GM19397 (cell line): ENCODE measurements around the gene FAM177B.

Source experiments
- ATAC-seq: cut with Tn5 transposase; IDR thresholded peaks from one replicate; pipeline ENCODE4 v1.9.1; 2021; ENCODE audit warnings: mild to moderate bottlenecking, moderate library complexity; ENCODE audit not compliant: unreplicated experiment

The FAM177B gene

DNA sequence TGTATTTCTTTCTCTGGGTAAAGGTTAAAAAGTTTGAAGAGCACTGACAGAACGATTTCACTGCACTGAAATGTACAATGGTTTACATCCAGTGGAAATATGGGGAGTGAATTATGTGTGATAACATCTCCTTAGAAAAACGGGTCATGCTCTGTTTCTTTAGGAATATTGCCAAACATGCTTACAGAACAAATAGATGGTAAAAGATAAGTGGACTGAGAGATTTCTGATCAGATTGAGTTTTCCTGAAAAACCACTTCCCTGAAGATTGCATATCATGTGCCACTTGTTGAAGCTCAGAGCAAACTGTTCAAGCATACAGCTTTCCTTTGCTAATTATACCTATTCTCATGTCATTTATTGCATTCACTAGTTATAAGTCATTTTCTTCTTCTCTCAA lies 47.9 kb downstream of the FAM177B start:
- no peak for ATAC-seq

DNA sequence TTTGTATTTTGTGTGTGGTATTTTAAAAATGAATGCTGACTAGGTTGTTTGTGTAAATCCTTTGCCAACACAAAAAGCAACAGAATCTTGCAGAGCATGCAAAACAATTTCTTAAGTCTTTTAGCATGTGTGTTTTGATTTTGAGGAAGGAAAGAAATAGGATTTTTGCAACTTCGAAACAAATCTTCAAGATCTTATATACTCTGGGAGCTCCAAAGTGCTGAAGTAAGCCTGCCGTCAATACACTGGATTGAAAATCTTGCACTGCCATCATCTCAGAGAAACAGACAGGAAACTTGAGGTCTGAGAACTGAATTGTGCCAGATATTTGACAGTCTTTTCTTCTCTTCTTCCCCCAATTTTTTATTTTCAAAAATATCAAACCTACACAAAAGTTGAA lies 48.5 kb downstream of the FAM177B start:
- no peak for ATAC-seq

DNA sequence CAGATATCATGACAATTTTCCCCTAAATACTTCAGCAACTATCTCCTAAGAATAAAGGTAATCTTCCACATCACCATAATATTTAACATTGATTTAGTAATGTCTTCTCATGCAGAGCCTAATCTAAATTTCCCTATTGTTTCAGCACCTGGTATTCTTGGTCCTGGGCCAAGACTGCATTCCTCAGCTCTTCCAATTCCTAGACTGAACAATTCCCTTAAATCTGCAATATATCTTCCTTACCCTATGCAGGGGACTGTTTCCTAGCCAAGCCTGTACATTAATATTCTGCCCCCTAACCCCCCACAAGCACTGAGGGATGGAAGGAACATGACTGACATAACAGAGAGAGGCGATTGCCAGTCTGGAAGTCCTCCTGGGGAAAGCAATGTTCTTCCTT lies 49.1 kb downstream of the FAM177B start:
- ATAC-seq: no peak

DNA sequence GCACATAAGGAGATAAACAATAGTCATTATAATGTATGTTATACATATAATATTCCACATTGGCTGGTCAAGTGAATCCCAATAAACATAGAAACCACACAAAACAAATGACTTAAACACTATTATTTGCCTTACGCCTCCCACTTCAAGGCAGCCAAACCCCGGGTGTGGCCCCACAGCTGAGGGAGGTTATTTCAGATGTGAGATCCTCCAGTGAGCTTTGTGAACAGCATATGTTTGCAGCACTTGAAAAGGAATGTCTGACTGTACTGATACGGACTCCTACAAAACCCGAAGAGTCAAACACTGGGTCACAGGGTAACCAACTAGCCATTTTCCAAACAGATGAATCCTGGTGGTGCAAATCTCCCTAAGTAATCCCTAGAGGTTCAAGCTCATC lies 50.7 kb downstream of the FAM177B start:
- ATAC-seq: no peak

DNA sequence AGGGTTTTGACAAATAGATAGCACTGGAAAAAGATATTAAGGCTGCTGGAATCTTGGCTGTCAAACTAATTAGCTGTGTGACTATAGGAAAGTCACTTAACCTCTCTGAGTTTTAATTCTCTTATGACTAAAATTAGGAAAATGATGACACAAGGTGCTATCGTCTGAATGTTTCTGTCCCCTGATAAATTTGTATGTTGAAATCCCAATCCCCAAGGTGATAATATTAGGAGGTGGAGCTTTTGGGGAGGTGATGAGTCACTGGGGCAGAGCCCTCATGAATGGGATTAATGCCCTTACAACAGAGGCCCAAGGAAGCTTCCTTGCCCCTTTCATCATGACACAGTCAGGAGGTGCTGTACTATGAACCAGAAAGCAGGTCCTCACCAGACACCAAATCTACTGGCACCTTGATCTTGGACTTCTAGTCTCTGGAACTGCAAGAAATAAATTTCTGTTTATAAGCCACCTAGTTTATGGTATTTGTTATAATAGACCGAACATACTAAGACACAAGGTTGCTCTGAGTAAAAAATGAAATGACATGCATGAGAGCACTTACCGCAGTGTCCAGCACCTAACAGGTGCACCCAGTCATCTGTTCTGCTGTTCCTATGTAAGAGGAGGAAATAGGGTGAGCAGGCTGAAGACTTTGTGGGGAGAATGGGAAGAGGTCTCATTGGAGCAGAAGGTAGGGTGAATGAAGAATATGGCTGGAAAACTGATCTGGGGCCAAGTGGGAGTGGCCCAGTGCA lies 51.6 kb downstream of the FAM177B start:
- ATAC-seq: peak; percentile 83

DNA sequence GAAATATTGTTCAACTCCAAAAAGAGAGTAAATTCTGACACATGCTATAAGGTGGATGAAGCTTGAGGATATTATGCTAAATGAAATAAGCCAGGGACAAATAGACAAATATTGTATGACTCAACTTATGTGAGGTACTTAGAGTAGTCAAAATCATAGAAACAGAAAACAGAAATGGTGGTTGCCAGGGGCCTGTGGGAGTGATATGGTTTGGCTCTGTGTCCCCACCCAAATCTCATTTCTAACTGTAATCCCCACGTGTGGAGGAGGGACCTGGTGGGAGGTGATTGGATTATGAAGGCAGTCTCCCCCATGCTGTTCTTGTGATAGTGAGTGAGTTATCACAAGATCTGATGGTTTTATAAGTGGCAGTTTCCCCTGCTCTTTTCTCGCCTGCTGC lies 53.1 kb downstream of the FAM177B start:
- no peak for ATAC-seq

DNA sequence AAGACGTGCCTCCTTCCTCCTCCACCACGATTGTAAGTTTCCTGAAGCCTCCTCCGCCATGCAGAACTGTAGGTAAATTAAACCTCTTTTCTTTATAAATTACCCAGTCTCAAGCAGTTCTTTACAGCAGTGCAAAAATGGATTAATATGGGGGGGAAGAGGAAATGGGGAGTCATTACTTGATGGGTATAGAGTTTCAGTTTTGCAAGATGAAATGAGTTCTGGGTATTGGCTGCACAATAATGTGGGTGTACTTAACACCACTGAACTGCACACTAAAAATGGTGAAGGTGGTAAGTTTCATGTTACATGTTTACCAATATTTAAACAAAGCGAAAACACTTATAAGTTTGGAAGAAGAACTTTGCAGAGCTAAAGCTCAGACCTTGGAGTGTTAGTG lies 53.5 kb downstream of the FAM177B start:
- no peak for ATAC-seq

DNA sequence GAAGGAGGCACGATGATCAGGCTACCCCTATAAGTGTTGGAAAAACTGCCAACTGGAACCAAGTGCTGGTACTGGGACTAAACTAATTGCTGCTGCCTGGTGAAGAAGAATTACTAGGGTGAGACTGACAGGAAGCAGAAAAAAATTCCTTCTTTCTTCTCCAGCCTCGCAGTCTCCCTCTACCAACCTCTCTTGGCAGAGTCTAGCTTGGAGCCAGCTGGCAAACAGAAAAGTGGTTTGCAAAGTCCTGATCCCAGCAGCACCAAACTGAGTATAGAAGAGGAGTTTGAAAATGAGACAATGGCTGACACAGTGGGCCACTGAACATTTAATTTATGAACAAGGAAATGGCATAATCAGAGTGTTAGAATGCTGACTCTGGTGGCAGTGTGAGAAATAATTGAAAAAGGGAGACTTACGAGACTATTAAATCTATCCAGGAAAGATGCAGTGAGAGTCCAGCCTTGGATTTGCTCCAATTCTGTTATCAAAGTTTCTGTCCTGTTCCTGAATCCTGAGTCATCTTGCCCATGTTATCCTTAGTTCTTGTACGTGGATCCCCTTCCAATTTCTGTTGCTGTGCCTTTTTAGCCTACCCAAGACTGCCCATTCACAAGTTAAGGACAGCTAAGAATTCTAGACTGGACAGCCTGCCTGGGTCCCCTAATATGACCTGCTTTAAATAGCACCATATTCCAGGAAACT lies 54.2 kb downstream of the FAM177B start:
- no peak for ATAC-seq

DNA sequence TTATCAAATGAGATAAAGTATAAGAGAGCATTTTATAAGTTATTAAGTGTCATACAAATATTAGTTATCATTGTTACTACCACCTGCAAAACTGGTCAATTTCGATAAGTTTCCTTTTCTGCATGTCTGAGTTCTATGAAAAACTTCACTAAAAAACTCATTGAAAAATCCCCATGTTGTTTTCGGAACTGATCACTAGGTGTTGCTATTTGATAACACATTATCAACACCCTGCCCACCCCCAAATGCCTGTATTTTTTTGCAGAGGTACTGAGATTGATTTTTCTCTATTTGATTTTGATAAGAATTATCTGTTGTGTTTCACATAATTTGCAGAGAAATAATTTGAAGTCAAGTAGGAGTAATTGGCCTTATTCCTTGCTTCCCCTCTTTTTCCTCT lies 55.7 kb downstream of the FAM177B start:
- no peak for ATAC-seq

DNA sequence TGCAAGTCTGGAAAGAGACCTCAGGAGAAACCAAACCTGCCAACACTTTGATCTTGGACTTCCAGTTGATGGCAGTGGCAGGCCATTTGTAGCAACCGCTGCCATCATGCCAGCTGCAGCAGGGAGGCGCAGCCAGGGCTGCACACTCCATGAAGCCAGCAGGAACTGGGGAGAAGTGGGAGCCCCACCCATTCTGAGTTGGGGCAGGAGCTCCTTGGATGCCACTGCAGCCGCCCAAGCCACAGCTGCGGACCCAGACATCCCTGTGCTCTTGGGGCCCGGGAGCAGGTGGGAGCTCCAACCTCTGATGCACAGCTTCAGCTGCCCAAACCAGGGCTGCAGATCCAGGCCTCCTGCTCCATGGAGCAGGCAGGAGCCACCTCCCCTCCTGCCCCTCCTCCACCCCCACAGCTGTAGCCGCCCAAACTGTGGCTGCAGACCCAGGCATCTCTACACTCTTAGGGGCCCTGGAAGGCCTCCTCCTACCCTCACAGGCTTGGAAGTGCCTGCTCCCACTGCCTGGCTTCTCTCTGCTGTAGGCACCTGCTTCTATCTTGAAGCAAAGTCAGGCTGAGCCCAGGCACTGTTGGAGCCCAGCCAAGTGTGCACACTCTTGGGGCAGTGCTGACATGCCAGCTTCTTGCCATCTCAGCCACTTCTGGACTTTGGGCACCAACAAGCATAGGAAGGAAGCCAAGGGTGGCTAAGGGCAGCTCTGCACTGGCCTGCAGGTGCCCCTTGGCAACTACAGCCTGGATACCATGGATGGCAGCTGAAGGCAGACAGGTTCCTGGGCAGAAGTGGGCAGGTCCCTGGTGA lies 57.9 kb downstream of the FAM177B start:
- ATAC-seq: no peak

DNA sequence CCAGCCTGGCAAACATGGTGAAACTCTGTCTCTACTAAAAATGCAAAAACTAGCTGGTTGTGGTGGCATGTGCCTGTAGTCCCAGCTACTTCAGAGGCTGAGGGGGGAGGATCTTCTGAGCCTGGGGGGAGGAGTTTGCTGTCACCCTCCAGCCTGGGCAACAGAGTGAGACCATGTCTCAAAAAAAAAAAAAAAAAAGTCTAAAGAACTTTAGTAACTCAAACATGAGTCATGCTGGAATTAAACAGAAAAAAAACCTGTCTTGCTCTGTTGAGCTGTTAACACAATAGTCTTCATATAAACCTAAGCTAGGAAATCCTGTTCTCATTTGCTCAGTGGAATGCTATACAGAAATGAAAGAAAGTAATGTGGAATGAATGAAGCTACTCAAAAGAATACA lies 61.1 kb downstream of the FAM177B start:
- ATAC-seq: no peak

DNA sequence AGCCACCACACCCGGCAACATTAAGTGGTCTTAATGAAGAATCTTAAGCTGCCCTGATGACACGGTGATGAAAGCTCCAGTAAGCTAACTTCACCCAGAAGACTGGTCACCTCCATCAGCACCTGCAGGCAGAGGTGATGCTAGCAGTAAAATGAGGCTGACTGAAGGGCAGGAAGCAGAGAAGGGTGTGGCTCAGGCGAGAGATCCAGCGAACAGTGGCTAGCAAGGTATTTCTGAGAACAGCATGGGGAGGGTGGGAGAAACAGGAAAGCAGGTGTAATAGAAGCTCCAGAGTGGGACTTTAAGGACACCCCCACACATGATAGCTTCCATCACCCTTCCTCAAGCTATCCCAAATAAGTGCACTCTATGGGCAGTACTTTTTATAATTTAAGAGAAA lies 62.0 kb downstream of the FAM177B start:
- ATAC-seq: no peak
